ENCODE data around the gene PLEKHA1. TPM values are rescaled to one million over a fixed set of nuclear protein-coding genes. Genes with fewer than 3 reads are reported as not detected.

The PLEKHA1 gene
- total RNA-seq, 1 donor from 2014 or later, result 38.2 TPM

DNA sequence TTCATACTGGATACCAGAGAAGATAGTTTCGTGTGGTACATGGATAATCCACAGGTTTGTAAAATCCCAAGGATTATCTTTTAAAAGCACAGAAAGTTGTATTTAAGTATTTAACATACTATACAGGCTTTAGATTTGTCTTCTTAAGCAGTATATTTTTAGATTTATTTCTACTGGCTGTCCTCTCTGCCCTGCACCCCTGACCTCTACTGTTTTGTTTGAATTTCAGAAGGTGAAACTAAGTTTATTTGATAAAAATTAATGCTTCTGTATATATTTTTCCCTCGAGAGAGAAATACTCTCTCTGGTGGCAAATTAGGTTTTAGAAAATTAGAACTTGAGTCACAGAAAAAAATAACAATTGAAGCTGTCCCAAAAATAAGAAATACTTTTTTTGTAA lies 18.8 kb downstream of the PLEKHA1 start:
- no peaks in the 10 kb centered on the region for H3K4me1 Mint-ChIP-seq (ENCODE audit: unreplicated experiment)
- H3K4me3 Mint-ChIP-seq (ENCODE audit: unreplicated experiment), result no peak overlapping the region
- H3K27ac Mint-ChIP-seq (ENCODE audit: unreplicated experiment), result no peak overlapping the region
- H3K9me3 Mint-ChIP-seq (ENCODE audit: unreplicated experiment), result no peaks in the 10 kb centered on the region
- H3K36me3 Mint-ChIP-seq (ENCODE audit: low read depth, unreplicated experiment), result peaks cover 8% of the 10 kb centered on the region
- no peak for DNase-seq (ENCODE audit: low spot score)
- H3K27me3 Mint-ChIP-seq (ENCODE audit: unreplicated experiment), result no peaks in the 10 kb centered on the region
- TF ChIP-seq, protein P1, sequence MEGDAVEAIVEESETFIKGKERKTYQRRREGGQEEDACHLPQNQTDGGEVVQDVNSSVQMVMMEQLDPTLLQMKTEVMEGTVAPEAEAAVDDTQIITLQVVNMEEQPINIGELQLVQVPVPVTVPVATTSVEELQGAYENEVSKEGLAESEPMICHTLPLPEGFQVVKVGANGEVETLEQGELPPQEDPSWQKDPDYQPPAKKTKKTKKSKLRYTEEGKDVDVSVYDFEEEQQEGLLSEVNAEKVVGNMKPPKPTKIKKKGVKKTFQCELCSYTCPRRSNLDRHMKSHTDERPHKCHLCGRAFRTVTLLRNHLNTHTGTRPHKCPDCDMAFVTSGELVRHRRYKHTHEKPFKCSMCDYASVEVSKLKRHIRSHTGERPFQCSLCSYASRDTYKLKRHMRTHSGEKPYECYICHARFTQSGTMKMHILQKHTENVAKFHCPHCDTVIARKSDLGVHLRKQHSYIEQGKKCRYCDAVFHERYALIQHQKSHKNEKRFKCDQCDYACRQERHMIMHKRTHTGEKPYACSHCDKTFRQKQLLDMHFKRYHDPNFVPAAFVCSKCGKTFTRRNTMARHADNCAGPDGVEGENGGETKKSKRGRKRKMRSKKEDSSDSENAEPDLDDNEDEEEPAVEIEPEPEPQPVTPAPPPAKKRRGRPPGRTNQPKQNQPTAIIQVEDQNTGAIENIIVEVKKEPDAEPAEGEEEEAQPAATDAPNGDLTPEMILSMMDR (IDR thresholded peaks at IDR 0.05; ENCODE audit: unreplicated experiment), result no peak

DNA sequence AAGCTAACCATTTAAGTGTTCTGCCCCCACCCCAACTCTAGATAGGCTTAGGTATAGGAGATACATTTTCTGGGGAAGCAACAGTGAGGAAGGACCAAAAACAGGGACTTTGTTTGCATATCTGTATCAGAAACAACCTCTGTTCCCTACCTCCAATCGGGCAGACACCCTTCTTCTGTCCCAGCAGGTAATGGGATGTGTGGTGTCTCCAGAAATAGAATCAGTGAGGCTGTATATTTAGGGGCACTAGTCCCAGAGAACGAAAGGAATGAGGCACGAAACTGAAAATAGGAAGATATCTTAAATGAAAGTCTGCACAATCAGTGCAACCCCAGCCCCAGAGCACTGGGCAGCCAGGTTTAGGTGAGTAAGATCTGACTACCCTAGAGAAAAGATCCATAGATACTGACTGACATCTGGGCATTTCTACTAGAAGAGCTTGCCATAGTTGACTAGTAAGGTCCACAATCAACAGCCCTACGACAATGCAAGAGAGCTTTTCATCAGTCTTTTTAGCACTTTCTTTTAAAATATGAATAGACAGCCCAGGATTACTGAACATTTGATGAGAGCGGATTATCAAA lies 28.1 kb downstream of the PLEKHA1 start:
- Mint-ChIP-seq H3K36me3 (ENCODE audit: low read depth, unreplicated experiment) (no peaks in the 10 kb centered on the region), H3K4me1 (ENCODE audit: unreplicated experiment) (peaks cover 23% of the 10 kb centered on the region), H3K27me3 (ENCODE audit: unreplicated experiment) (no peaks in the 10 kb centered on the region), H3K4me3 (ENCODE audit: unreplicated experiment) (no peak overlapping the region), H3K27ac (ENCODE audit: unreplicated experiment) (no peak overlapping the region), H3K9me3 (ENCODE audit: unreplicated experiment) (no peaks in the 10 kb centered on the region)
- TF ChIP-seq, protein P1 (IDR thresholded peaks at IDR 0.05; ENCODE audit: unreplicated experiment), result no peak
- DNase-seq (ENCODE audit: low spot score), result no peak

DNA sequence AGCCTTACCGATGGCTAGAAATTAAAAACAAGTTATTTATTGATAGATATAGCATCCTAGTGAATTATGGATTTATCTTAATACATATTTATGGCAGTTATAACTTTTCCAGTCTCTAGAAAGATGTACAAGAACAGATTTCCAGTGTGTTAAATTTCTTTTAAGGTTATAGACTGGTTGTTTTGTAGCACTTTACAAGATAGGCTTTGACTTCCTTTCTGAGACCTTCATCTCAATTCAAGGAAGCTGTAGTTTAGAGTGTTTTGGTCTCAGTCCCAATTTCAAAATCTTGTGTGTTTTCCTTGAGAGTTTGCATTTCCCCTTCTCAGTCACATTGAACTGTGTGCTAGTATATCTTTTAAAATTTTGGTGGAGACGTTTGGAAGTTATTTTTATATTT lies 30.1 kb downstream of the PLEKHA1 start:
- Mint-ChIP-seq H3K4me3 (ENCODE audit: unreplicated experiment) (peak overlapping the region; percentile 8), H3K36me3 (ENCODE audit: low read depth, unreplicated experiment) (no peaks in the 10 kb centered on the region)
- TF ChIP-seq, protein P1 (IDR thresholded peaks at IDR 0.05; ENCODE audit: unreplicated experiment), result no peak

GRCh38 chr10:122407375-122408125 lies 33.0 kb downstream of the PLEKHA1 start:
- no peak for DNase-seq (ENCODE audit: low spot score)
- Mint-ChIP-seq H3K4me1 (ENCODE audit: unreplicated experiment) (peaks cover 37% of the 10 kb centered on the region), H3K27me3 (ENCODE audit: unreplicated experiment) (peaks cover 2% of the 10 kb centered on the region), H3K4me3 (ENCODE audit: unreplicated experiment) (no peak overlapping the region), H3K27ac (ENCODE audit: unreplicated experiment) (peak overlapping the region; percentile 4), H3K9me3 (ENCODE audit: unreplicated experiment) (no peaks in the 10 kb centered on the region), H3K36me3 (ENCODE audit: low read depth, unreplicated experiment) (no peaks in the 10 kb centered on the region)
- TF ChIP-seq, protein P1 (IDR thresholded peaks at IDR 0.05; ENCODE audit: unreplicated experiment), result no peak

More for the DNA sequence above, 30.1 kb downstream of the PLEKHA1 start:
- no peak for DNase-seq (ENCODE audit: low spot score)
- H3K4me1 Mint-ChIP-seq (ENCODE audit: unreplicated experiment), result peaks cover 23% of the 10 kb centered on the region
- H3K27me3 Mint-ChIP-seq (ENCODE audit: unreplicated experiment), result no peaks in the 10 kb centered on the region
- no peaks in the 10 kb centered on the region for H3K9me3 Mint-ChIP-seq (ENCODE audit: unreplicated experiment)
- peak overlapping the region; percentile 68 for H3K27ac Mint-ChIP-seq (ENCODE audit: unreplicated experiment)

- Mint-ChIP-seq H3K9me3 (ENCODE audit: unreplicated experiment) (no peaks in the 10 kb centered on the region), H3K27me3 (ENCODE audit: unreplicated experiment) (peaks cover 3% of the 10 kb centered on the region), H3K27ac (ENCODE audit: unreplicated experiment) (no peak overlapping the region), H3K36me3 (ENCODE audit: low read depth, unreplicated experiment) (peaks cover 4% of the 10 kb centered on the region), H3K4me1 (ENCODE audit: unreplicated experiment) (peaks cover 14% of the 10 kb centered on the region), H3K4me3 (ENCODE audit: unreplicated experiment) (no peak overlapping the region)
- TF ChIP-seq, protein P1 (IDR thresholded peaks at IDR 0.05; ENCODE audit: unreplicated experiment), result no peak
- no peak for DNase-seq (ENCODE audit: low spot score)
Observed at GRCh38 chr10:122413327-122413726, 38.8 kb downstream of the PLEKHA1 start.

All from endothelial cell (in vitro differentiated cells).